Calu3 (cell line): ENCODE data around the gene CELA3B. TPM values are rescaled to one million over a fixed set of nuclear protein-coding genes. Genes with fewer than 3 reads are reported as not detected.
A peak's percentile ranks its signal among the peaks of the same experiment; 100 is the strongest.

ENCODE experiments used
- BruUV-seq: library from RNA; stranded (reverse); fragments of 400-500 nt; replicated peaks from 2 replicates; lab custom pipeline; 2021; lab: Mats Ljungman, UMichigan
- CTCF ChIA-PET: fragments of 300-600 bp; sonication (Branson Sonifier 250); formaldehyde crosslinking; loops from one replicate; lab custom pipeline; 2022; ENCODE audit warnings: antibody characterized with exemption; lab: Charles Lee
- DNase-seq: peaks from one replicate; pipeline ENCODE4 v3.0.0; 2022
- H3K27ac Mint-ChIP-seq: one replicate; pipeline ENCODE4 v1.8.0; 2022; ENCODE audit warnings: mixed read lengths; ENCODE audit not compliant: unreplicated experiment
- H3K27me3 Mint-ChIP-seq: one replicate; pipeline ENCODE4 v1.8.0; 2022; ENCODE audit warnings: mixed read lengths; ENCODE audit not compliant: unreplicated experiment
- H3K36me3 Mint-ChIP-seq: one replicate; pipeline ENCODE4 v1.8.0; 2022; ENCODE audit warnings: mild to moderate bottlenecking, moderate library complexity, mixed read lengths; ENCODE audit not compliant: insufficient read depth, unreplicated experiment
- H3K4me1 Mint-ChIP-seq: one replicate; pipeline ENCODE4 v1.8.0; 2022; ENCODE audit warnings: mild to moderate bottlenecking, low read depth, mixed read lengths; ENCODE audit not compliant: unreplicated experiment
- H3K4me3 Mint-ChIP-seq: one replicate; pipeline ENCODE4 v1.8.0; 2022; ENCODE audit warnings: mild to moderate bottlenecking, low read depth, moderate library complexity, mixed read lengths; ENCODE audit not compliant: unreplicated experiment
- H3K9me3 Mint-ChIP-seq: one replicate; pipeline ENCODE4 v1.8.0; 2022; ENCODE audit warnings: low read depth, mixed read lengths; ENCODE audit not compliant: unreplicated experiment
- CTCF ChIP-seq: fragments of 200-600 bp; IDR thresholded peaks from one replicate; pipeline ENCODE4 v1.8.0; 2022; ENCODE audit warnings: antibody characterized with exemption; ENCODE audit not compliant: unreplicated experiment
- intact Hi-C: fragments of 100-400 bp; cut with micrococcal nuclease; formaldehyde crosslinking; loops from one replicate; pipeline ENCODE4 v1.10.0; 2022; ENCODE audit not compliant: unreplicated experiment
- total RNA-seq: library from RNA; stranded (reverse); gene quantifications from 2 replicates; pipeline ENCODE4 v1.2.3, GENCODE V29; 2022

Gene CELA3B
- total RNA-seq, 1 experiment from 2014 or later = not detected

- no TSS peak for BruUV-seq
- DNase-seq = peak; percentile 85
- Mint-ChIP-seq H3K9me3 (no peaks in the 10 kb centered on the region), H3K4me1 (peaks cover 50% of the 10 kb centered on the region), H3K27me3 (no peaks in the 10 kb centered on the region), H3K27ac (peak overlapping the region; percentile 89), H3K4me3 (peak overlapping the region; percentile 88), H3K36me3 (peaks cover 84% of the 10 kb centered on the region)
- CTCF ChIA-PET = interaction anchor here (0.6 to 1.7 kb wide), 3 partner anchors 14 to 514 kb away, joined by 3 to 6 read pairs (median 3); no protein-coding TSS in a partner anchor
- no peak for TF ChIP-seq CTCF
- intact Hi-C loops = no loop called here
These were observed 45.4 kb upstream of the CELA3B start for GRCh38 chr1:21931171-21932093.

- no peak for TF ChIP-seq CTCF
- Mint-ChIP-seq H3K27ac (peak overlapping the region; percentile 89), H3K4me1 (peaks cover 47% of the 10 kb centered on the region), H3K9me3 (no peaks in the 10 kb centered on the region), H3K36me3 (peaks cover 83% of the 10 kb centered on the region), H3K27me3 (no peaks in the 10 kb centered on the region), H3K4me3 (peak overlapping the region; percentile 88)
- CTCF ChIA-PET = interaction anchor here (1.7 kb wide), 1 partner anchor 93 kb away, joined by 6 read pairs; no protein-coding TSS in a partner anchor
- no TSS peak for BruUV-seq
- intact Hi-C loops = no loop called here
- no peak for DNase-seq
These were observed 44.7 kb upstream of the CELA3B start for GRCh38 chr1:21932127-21932526.

GRCh38 chr1:21933397-21934248, 43.2 kb upstream of the CELA3B start:
- Mint-ChIP-seq H3K9me3 (no peaks in the 10 kb centered on the region), H3K4me3 (peak overlapping the region; percentile 88), H3K4me1 (peaks cover 61% of the 10 kb centered on the region), H3K27me3 (no peaks in the 10 kb centered on the region), H3K27ac (peak overlapping the region; percentile 80), H3K36me3 (peaks cover 93% of the 10 kb centered on the region)
- intact Hi-C loops = no loop called here
- no TSS peak for BruUV-seq
- TF ChIP-seq CTCF = no peak
- CTCF ChIA-PET = interaction anchor here (0.5 kb wide), 1 partner anchor 75 kb away, joined by 5 read pairs; no protein-coding TSS in a partner anchor
- peak; percentile 73 for DNase-seq

GRCh38 chr1:21935393-21935804, 41.4 kb upstream of the CELA3B start:
- H3K36me3 Mint-ChIP-seq = peaks cover 85% of the 10 kb centered on the region
- H3K27ac Mint-ChIP-seq = peak overlapping the region; percentile 85
- H3K4me1 Mint-ChIP-seq = peaks cover 61% of the 10 kb centered on the region
- BruUV-seq = TSS peak; percentile 25
- no peaks in the 10 kb centered on the region for H3K27me3 Mint-ChIP-seq
- intact Hi-C loops = no loop called here
- H3K9me3 Mint-ChIP-seq = no peaks in the 10 kb centered on the region
- CTCF ChIA-PET = no interaction called here
- peak overlapping the region; percentile 88 for H3K4me3 Mint-ChIP-seq
- no peak for TF ChIP-seq CTCF
- DNase-seq = no peak
